CD4-positive, CD25-positive, alpha-beta regulatory T cell (primary cell): ENCODE data around the gene MYO7A. TPM values are rescaled to one million over a fixed set of nuclear protein-coding genes. Genes with fewer than 3 reads are reported as not detected.
A peak's percentile ranks its signal among the peaks of the same experiment; 100 is the strongest.

Experiments
- ATAC-seq, 2 donors: fragments of 150-1000 bp; cut with Tn5 transposase; one replicate each; pipeline ENCODE4 v1.10.0; 2021; ENCODE audit warnings: low read depth in 2 of 2, moderate number of reproducible peaks in 2 of 2, moderate library complexity in 1 of 2
- DNase-seq, 3 donors: peaks; one replicate each; pipeline versions ENCODE4 v3.0.0 to v3.0.0-alpha.2; 2012 to 2022; ENCODE audit warnings: mixed read lengths in 1 of 3
- H3K27ac ChIP-seq: one replicate; pipeline ENCODE4 v1.7.0; 2013; ENCODE audit warnings: mild to moderate bottlenecking, low read length; ENCODE audit not compliant: insufficient read depth, poor library complexity, severe bottlenecking
- H3K27me3 ChIP-seq: one replicate; pipeline ENCODE4 v1.7.0; 2013; ENCODE audit warnings: low read length; ENCODE audit not compliant: control insufficient read depth, insufficient read depth
- H3K36me3 ChIP-seq: one replicate; pipeline ENCODE4 v1.7.0; 2013; ENCODE audit warnings: mild to moderate bottlenecking, low read length, moderate library complexity; ENCODE audit not compliant: control insufficient read depth, insufficient read depth
- H3K4me1 ChIP-seq: 2 replicates; pipeline ENCODE4 v1.7.0; 2013; ENCODE audit warnings: mild to moderate bottlenecking, low read length; ENCODE audit not compliant: insufficient read depth, control insufficient read depth, poor library complexity, severe bottlenecking
- H3K4me3 ChIP-seq: one replicate; pipeline ENCODE4 v1.7.0; 2013; ENCODE audit warnings: low read depth, mild to moderate bottlenecking, low read length, moderate library complexity
- H3K9me3 ChIP-seq, 2 experiments: 1 replicate in 1 of 2; 2 replicates in 1 of 2; pipeline ENCODE4 v1.7.0; 2013; ENCODE audit warnings: low read length in 2 of 2, mild to moderate bottlenecking in 1 of 2, moderate library complexity in 1 of 2; ENCODE audit not compliant: control insufficient read depth in 2 of 2
- H3K27ac Mint-ChIP-seq, 3 donors: one replicate each; pipeline ENCODE4 v1.8.0; 2020 to 2022; ENCODE audit warnings: mild to moderate bottlenecking in 3 of 3, mixed read lengths in 3 of 3, moderate library complexity in 2 of 3
- H3K27me3 Mint-ChIP-seq: one replicate; pipeline ENCODE4 v1.8.0; 2022; ENCODE audit warnings: mild to moderate bottlenecking, mixed read lengths
- H3K36me3 Mint-ChIP-seq: one replicate; pipeline ENCODE4 v1.8.0; 2020; ENCODE audit warnings: mixed read lengths
- H3K4me1 Mint-ChIP-seq, 4 donors: one replicate each; pipeline ENCODE4 v1.8.0; 2020 to 2022; ENCODE audit warnings: mixed read lengths in 4 of 4, mild to moderate bottlenecking in 1 of 4
- H3K4me3 Mint-ChIP-seq, 4 donors: one replicate each; pipeline ENCODE4 v1.8.0; 2020 to 2022; ENCODE audit warnings: mild to moderate bottlenecking in 4 of 4, mixed read lengths in 4 of 4, moderate library complexity in 3 of 4
- H3K9me3 Mint-ChIP-seq, 7 donors: one replicate each; pipeline ENCODE4 v1.8.0; 2020 to 2022; ENCODE audit warnings: mixed read lengths in 7 of 7, mild to moderate bottlenecking in 3 of 7, moderate library complexity in 2 of 7
- polyA plus RNA-seq, 4 donors: library from polyadenylated mRNA; unstranded; fragments of 300-500 nt; fragmentation: Illumina TruSeq; gene quantifications; one replicate each; pipeline ENCODE4 v1.2.3, GENCODE V29; 2021
- total RNA-seq: library from RNA; stranded (reverse); gene quantifications from one replicate; pipeline ENCODE4 v1.2.3, GENCODE V29; 2022

MYO7A gene
- total and polyA plus RNA-seq, 5 donors from 2014 or later: 0.12 to 0.84 (median 0.18) TPM; not detected in 1

GRCh38 chr11:77123591-77123990 is 4.5 kb upstream of the MYO7A start:
- H3K36me3 ChIP-seq: no peaks in the 10 kb centered on the region
- peaks cover 11% of the 10 kb centered on the region for H3K4me1 ChIP-seq
- Mint-ChIP-seq H3K27me3 (peaks cover 7% of the 10 kb centered on the region), H3K9me3 (peaks cover 0 to 1% (median 0%) of the 10 kb centered on the region in 7 donors), H3K36me3 (peaks cover 5% of the 10 kb centered on the region), H3K27ac (no peak overlapping the region), H3K4me1 (peaks cover 0 to 12% (median 0%) of the 10 kb centered on the region in 4 donors), H3K4me3 (no peak overlapping the region)
- H3K27ac ChIP-seq: no peak overlapping the region
- H3K27me3 ChIP-seq: no peaks in the 10 kb centered on the region
- DNase-seq (no peak), ATAC-seq (no peak)
- no peak overlapping the region for H3K4me3 ChIP-seq
- H3K9me3 ChIP-seq: no peaks in the 10 kb centered on the region

DNA sequence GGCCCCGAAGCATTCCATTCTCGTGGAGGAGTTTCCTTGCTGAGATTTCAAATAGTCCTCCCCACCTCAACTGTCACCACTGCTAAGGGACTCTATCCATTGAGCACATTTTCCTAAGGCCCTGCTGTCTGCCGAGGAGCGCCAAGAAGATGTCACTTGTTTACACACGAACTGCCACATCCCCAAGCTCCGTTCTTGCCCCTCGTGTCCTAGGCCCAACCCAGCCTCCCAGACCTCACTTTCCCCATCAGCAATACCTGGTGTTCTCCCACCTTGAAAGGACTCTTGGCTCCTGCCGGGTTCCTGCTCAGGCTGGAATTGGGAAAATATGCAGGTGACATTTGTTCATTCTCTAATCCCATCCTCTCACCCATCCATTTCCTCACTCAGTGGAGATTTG is 4.0 kb upstream of the MYO7A start:
- H3K27ac Mint-ChIP-seq: no peak overlapping the region
- Histone ChIP-seq H3K4me1 (peaks cover 11% of the 10 kb centered on the region), H3K27ac (no peak overlapping the region), H3K4me3 (no peak overlapping the region), H3K36me3 (no peaks in the 10 kb centered on the region), H3K9me3 (no peaks in the 10 kb centered on the region), H3K27me3 (no peaks in the 10 kb centered on the region)
- peaks cover 0 to 12% (median 0%) of the 10 kb centered on the region in 4 donors for H3K4me1 Mint-ChIP-seq
- no peak overlapping the region for H3K4me3 Mint-ChIP-seq
- peaks cover 7% of the 10 kb centered on the region for H3K27me3 Mint-ChIP-seq
- peaks cover 5% of the 10 kb centered on the region for H3K36me3 Mint-ChIP-seq
- DNase-seq (no peak), ATAC-seq (no peak)
- H3K9me3 Mint-ChIP-seq: peaks cover 0 to 1% (median 0%) of the 10 kb centered on the region in 7 donors

DNA sequence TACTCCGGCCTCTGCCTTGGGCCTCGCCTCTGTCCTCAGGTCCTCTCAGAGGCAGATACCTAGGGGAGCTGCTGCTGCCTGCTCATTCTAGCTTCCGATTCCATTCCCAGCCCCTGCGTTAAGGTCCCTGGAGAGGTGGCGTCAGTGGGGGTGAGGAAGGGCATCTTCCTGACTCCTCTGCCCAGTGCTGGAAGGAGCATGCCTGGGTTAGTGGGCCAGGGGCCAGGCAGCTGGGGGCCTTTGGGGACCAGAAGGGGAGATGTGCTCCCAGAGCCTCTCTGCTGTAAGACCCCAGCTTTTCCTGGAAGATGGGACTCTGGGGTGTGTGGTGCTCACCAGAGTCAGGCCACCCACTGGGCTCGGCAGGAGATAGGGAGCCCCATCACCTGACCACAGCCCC is 3.6 kb upstream of the MYO7A start:
- no peaks in the 10 kb centered on the region for H3K36me3 ChIP-seq
- no peak overlapping the region for H3K4me3 Mint-ChIP-seq
- DNase-seq: no peak
- ATAC-seq: no peak
- H3K4me1 Mint-ChIP-seq: peaks cover 0 to 12% (median 0%) of the 10 kb centered on the region in 4 donors
- no peak overlapping the region for H3K27ac Mint-ChIP-seq
- peaks cover 5% of the 10 kb centered on the region for H3K36me3 Mint-ChIP-seq
- H3K9me3 ChIP-seq: no peaks in the 10 kb centered on the region
- H3K27ac ChIP-seq: no peak overlapping the region
- peaks cover 9% of the 10 kb centered on the region for H3K27me3 Mint-ChIP-seq
- no peak overlapping the region for H3K4me3 ChIP-seq
- H3K9me3 Mint-ChIP-seq: peaks cover 0 to 1% (median 0%) of the 10 kb centered on the region in 7 donors
- H3K4me1 ChIP-seq: peaks cover 11% of the 10 kb centered on the region
- no peaks in the 10 kb centered on the region for H3K27me3 ChIP-seq

GRCh38 chr11:77125191-77125590 is 2.9 kb upstream of the MYO7A start:
- H3K36me3 ChIP-seq: no peaks in the 10 kb centered on the region
- H3K4me3 ChIP-seq: no peak overlapping the region
- Mint-ChIP-seq H3K36me3 (peaks cover 5% of the 10 kb centered on the region), H3K27me3 (peaks cover 13% of the 10 kb centered on the region), H3K27ac (no peak overlapping the region), H3K9me3 (peaks cover 0 to 1% (median 0%) of the 10 kb centered on the region in 7 donors), H3K4me3 (no peak overlapping the region), H3K4me1 (peaks cover 0 to 12% (median 0%) of the 10 kb centered on the region in 4 donors)
- no peak for DNase-seq
- H3K27ac ChIP-seq: no peak overlapping the region
- H3K27me3 ChIP-seq: no peaks in the 10 kb centered on the region
- H3K4me1 ChIP-seq: peaks cover 11% of the 10 kb centered on the region
- ATAC-seq: no peak
- H3K9me3 ChIP-seq: no peaks in the 10 kb centered on the region

DNA sequence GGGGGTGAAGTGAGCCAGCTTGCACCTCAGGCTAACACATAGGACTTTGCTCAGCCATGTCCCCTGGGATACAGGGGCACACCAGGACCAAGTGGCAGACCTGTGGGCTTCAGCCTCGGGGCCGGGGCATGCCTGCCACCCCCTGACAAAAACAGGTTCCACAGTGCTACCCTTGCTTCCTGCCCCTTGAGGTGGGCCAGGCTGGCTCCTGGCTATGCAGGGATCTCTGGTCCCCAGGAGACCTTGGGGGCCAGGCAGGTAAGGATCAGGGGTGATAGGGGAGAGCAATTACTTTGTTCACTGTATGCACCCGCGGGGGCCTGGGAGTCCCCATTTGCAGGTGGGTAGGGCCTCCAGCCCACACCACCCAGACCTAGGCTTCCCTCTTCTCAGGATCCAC is 2.4 kb upstream of the MYO7A start:
- H3K27me3 ChIP-seq: no peaks in the 10 kb centered on the region
- H3K4me1 Mint-ChIP-seq: peaks cover 0 to 12% (median 0%) of the 10 kb centered on the region in 4 donors
- peaks cover 5% of the 10 kb centered on the region for H3K36me3 Mint-ChIP-seq
- no peaks in the 10 kb centered on the region for H3K9me3 ChIP-seq
- H3K27ac ChIP-seq: no peak overlapping the region
- DNase-seq (no peak), ATAC-seq (no peak)
- no peak overlapping the region for H3K4me3 ChIP-seq
- peaks cover 13% of the 10 kb centered on the region for H3K27me3 Mint-ChIP-seq
- peaks cover 0 to 1% (median 0%) of the 10 kb centered on the region in 7 donors for H3K9me3 Mint-ChIP-seq
- H3K4me3 Mint-ChIP-seq: no peak overlapping the region
- peaks cover 11% of the 10 kb centered on the region for H3K4me1 ChIP-seq
- no peak overlapping the region for H3K27ac Mint-ChIP-seq
- H3K36me3 ChIP-seq: no peaks in the 10 kb centered on the region

DNA sequence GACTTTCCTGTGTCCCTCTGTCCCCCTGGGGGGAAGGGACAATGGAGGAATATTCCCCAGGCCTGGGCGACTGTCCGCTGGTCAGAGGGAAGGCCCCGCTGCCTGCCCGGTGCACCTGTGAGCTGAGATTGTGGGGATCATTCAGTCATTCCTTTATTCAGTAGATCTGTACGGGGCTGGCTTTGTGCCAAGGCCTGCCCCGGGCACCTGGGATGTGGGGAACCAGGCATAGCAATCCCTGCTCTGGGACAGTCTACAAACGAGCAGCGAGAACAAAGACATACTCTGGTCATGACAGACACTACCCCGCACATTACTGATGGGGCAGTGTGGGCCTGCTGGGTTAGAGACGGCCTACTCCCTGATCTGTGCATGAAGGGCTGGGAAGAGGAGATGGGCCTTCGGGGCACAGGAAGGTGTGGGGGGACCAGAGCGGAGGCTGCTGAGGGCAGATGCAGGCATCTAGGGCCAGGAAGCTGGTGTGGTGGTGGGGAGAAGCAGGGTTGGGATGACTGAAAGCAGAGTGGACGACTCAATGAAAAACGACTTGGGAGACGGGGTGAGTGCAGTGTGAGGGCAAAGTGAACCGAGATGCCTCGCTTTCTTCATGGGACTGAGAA is 1.8 kb upstream of the MYO7A start:
- no peaks in the 10 kb centered on the region for H3K36me3 ChIP-seq

DNA sequence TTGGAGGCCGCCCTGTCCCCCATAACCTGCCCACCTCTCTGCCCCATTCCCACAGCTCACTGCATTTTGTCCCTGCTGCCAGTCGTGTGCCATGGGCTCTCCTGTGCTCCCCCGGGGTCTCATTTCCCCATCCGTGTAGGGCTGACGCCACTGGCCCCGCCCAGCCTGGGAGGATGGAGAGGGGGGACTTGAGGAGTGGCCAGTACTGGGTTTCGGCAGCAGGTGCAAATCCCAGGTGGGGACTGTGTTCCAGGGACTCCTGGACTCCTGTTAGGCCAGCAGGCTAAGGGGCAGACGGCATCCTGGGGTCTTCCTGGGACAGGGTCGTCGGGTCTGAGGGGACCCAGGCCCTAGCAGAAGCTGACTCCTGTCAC is 1.2 kb upstream of the MYO7A start:
- DNase-seq (no peak), ATAC-seq (no peak)
- Histone ChIP-seq H3K27me3 (no peaks in the 10 kb centered on the region), H3K4me1 (peaks cover 11% of the 10 kb centered on the region), H3K36me3 (no peaks in the 10 kb centered on the region), H3K9me3 (no peaks in the 10 kb centered on the region), H3K27ac (no peak overlapping the region), H3K4me3 (peak overlapping the region; percentile 47)
- Mint-ChIP-seq H3K27me3 (peaks cover 13% of the 10 kb centered on the region), H3K4me3 (peak overlapping the region in 1 of 4 donors; percentile 77), H3K36me3 (peaks cover 5% of the 10 kb centered on the region), H3K9me3 (no peaks in the 10 kb centered on the region), H3K27ac (peak overlapping the region in 1 of 3 donors; percentile 73), H3K4me1 (peaks cover 0 to 12% (median 0%) of the 10 kb centered on the region in 4 donors)

More for the DNA sequence above, 1.8 kb upstream of the MYO7A start:
- peak overlapping the region in 2 of 3 donors; percentile 73 to 80 for H3K27ac Mint-ChIP-seq
- H3K4me3 Mint-ChIP-seq: peak overlapping the region in 1 of 4 donors; percentile 66
- peaks cover 13% of the 10 kb centered on the region for H3K27me3 Mint-ChIP-seq
- Histone ChIP-seq H3K4me1 (peaks cover 11% of the 10 kb centered on the region), H3K27ac (no peak overlapping the region), H3K4me3 (no peak overlapping the region), H3K9me3 (no peaks in the 10 kb centered on the region), H3K27me3 (no peaks in the 10 kb centered on the region)
- H3K9me3 Mint-ChIP-seq: peaks cover 0 to 1% (median 0%) of the 10 kb centered on the region in 7 donors
- peaks cover 5% of the 10 kb centered on the region for H3K36me3 Mint-ChIP-seq
- H3K4me1 Mint-ChIP-seq: peaks cover 0 to 12% (median 0%) of the 10 kb centered on the region in 4 donors
- ATAC-seq: no peak
- no peak for DNase-seq
